ENCODE measurements around the gene DPEP3. TPM values are rescaled to one million over a fixed set of nuclear protein-coding genes. Genes with fewer than 3 reads are reported as not detected.
"Not testable (repeated sequence)": the region's sequence is repeated elsewhere in the genome, so short reads cannot be mapped to it uniquely, and the experiment has no call there.

The DPEP3 gene
- total RNA-seq, 4 donors from 2014 or later = 0.17 TPM; not detected in 3

DNA sequence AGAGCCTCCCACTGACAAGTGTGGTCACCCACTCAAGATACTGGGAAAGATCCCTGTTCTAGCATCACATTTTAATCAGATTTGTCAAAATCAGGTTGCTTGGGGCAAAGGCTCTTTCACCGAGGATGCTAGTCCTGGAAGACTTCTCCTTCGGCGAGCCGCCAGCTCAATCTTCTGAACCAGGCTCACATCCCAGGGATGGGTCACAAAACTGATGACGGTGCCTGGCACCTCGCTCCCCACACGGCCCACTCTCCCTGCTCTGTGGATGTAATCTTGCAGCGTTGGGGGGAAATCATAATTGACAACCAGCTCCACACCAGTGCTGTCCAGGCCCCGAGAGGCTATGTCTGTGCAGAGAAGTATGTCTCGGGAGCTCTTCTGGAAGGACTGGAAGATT, 41.2 kb upstream of the DPEP3 start:
- H3K4me3 ChIP-seq = peak overlapping the region in 1 of 4 donors; percentile 97
- H3K4me1 ChIP-seq = peaks cover 26 to 37% (median 30%) of the 10 kb centered on the region in 4 donors
- H3K27me3 ChIP-seq = no peaks in the 10 kb centered on the region
- no peaks in the 10 kb centered on the region for H3K9me3 ChIP-seq
- intact Hi-C loops (cut with DNase I) = no loop called here
- WGBS = 90% methylated on average over 4 of the region's 10 CpGs
- peaks cover 0 to 20% (median 12%) of the 10 kb centered on the region in 4 donors for H3K36me3 ChIP-seq
- DNase-seq (ENCODE audit: extremely low spot score) = no peak
- H3K27ac ChIP-seq (replicated peaks in 1 of 4) = no peak overlapping the region
- TF ChIP-seq POLR2A (IDR thresholded peaks at IDR 0.05; ENCODE audit: low read depth) (no peak), EP300 (IDR thresholded peaks at IDR 0.05) (no peak), POLR2AphosphoS5 (IDR thresholded peaks at IDR 0.05) (no peak)
- TF ChIP-seq, protein P1, sequence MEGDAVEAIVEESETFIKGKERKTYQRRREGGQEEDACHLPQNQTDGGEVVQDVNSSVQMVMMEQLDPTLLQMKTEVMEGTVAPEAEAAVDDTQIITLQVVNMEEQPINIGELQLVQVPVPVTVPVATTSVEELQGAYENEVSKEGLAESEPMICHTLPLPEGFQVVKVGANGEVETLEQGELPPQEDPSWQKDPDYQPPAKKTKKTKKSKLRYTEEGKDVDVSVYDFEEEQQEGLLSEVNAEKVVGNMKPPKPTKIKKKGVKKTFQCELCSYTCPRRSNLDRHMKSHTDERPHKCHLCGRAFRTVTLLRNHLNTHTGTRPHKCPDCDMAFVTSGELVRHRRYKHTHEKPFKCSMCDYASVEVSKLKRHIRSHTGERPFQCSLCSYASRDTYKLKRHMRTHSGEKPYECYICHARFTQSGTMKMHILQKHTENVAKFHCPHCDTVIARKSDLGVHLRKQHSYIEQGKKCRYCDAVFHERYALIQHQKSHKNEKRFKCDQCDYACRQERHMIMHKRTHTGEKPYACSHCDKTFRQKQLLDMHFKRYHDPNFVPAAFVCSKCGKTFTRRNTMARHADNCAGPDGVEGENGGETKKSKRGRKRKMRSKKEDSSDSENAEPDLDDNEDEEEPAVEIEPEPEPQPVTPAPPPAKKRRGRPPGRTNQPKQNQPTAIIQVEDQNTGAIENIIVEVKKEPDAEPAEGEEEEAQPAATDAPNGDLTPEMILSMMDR (IDR thresholded peaks at IDR 0.05) = no peak

DNA sequence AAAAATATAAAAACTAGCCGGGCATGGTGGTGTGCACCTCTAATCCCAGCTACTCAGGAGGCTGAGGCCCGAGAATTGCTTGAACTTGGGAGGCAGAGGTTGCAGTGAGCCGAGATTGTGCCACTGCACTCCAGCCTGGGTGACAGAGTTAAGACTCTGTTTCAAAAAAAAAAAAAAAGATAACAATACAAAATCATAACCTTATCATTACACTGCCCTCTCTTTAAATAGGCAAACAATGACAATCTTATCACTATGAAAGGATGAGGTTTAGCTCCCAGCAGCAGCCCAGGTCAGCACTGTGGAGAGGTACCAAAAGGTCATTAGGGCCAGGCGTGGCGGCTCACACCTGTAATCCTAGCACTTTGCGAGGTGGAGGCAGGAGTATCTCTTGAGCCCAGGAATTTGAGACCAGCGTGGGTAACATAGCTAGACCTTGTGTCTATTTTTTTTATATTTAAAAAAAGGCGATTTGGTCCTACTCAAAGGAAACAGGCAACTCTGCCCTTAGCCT, 38.9 kb upstream of the DPEP3 start:
- H3K4me3 ChIP-seq = no peak overlapping the region
- intact Hi-C loops (cut with DNase I) = no loop called here
- WGBS = 66% methylated on average over 8 of the region's 8 CpGs
- no peak for DNase-seq (ENCODE audit: extremely low spot score)
- no peak overlapping the region for H3K27ac ChIP-seq (replicated peaks in 1 of 4)
- TF ChIP-seq EP300 (IDR thresholded peaks at IDR 0.05) = no peak
- no peak for TF ChIP-seq POLR2A (IDR thresholded peaks at IDR 0.05; ENCODE audit: low read depth)
- TF ChIP-seq, protein P1 (IDR thresholded peaks at IDR 0.05) = no peak
- no peak for TF ChIP-seq POLR2AphosphoS5 (IDR thresholded peaks at IDR 0.05)
- H3K36me3 ChIP-seq = peaks cover 0 to 11% (median 8%) of the 10 kb centered on the region in 4 donors
- H3K4me1 ChIP-seq = peaks cover 25 to 28% (median 27%) of the 10 kb centered on the region in 4 donors
- no peaks in the 10 kb centered on the region for H3K9me3 ChIP-seq
- H3K27me3 ChIP-seq = no peaks in the 10 kb centered on the region

DNA sequence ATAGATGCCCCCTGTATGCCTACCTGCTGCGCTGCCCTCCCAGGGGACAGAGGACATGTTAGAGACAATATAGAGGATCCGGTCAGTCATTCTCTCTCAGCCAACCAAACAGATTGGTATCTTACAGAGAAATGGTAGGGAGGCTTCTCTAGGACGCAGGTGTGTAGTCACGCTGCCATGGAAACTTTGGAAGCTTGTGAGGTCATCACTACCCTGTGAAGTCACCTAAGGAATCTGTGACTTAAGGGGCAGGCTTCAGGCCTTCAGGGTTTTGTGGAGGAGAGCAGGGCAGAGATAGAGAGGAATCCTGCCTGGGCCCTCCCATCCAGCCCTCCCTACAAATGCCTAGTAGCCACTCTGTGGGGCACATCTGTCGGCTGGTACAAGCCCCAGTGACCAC, 35.4 kb upstream of the DPEP3 start, which contains the start of gene DPEP2NB:
Gene DPEP2NB, minus strand, starts transcription at position 231 of the 400 bp plus-strand sequence. Its CDS starts 141 bp downstream, at position 90.
- TF ChIP-seq POLR2A (IDR thresholded peaks at IDR 0.05; ENCODE audit: low read depth) (no peak), EP300 (IDR thresholded peaks at IDR 0.05) (no peak), POLR2AphosphoS5 (IDR thresholded peaks at IDR 0.05) (no peak)
- TF ChIP-seq, protein P1 (IDR thresholded peaks at IDR 0.05) = no peak
- Histone ChIP-seq H3K4me3 (no peak within 1 kb of the TSS), H3K9me3 (no peaks in the 10 kb centered on the region), H3K27me3 (peaks cover 0 to 5% (median 0%) of the 10 kb centered on the region in 4 donors), H3K27ac (replicated peaks in 1 of 4) (no peak within 1 kb of the TSS), H3K4me1 (no peaks in the 10 kb centered on the region), H3K36me3 (no peaks in the 10 kb centered on the region)
- intact Hi-C loops (cut with DNase I) = no loop called here
- no peak for DNase-seq (ENCODE audit: extremely low spot score)
- 82% methylated on average over 5 of the region's 5 CpGs for WGBS

DNA sequence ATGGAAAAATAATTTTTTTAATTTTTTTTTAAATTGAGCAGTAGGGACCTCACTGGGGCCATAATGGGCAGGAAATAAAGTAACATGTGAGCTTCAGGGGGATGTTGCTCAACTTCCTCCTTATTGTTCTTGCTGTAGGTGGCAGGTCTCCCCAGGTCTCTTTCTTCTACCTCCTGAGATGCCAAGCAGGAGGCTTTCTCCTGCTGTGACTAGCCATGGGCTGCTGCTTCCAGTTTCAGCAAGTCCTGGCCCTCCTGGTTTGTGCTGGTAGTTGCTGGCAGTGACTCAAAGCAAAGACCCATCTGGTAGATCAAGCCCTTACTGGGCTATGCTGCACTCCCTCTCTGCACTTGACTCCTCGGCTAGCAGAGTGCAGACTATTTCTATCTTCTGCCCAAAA, 33.1 kb upstream of the DPEP3 start:
- H3K27me3 ChIP-seq = peaks cover 0 to 8% (median 0%) of the 10 kb centered on the region in 4 donors
- intact Hi-C loops (cut with DNase I) = no loop called here
- H3K9me3 ChIP-seq = no peaks in the 10 kb centered on the region
- DNase-seq (ENCODE audit: extremely low spot score) = no peak
- TF ChIP-seq POLR2A (IDR thresholded peaks at IDR 0.05; ENCODE audit: low read depth) (no peak), EP300 (IDR thresholded peaks at IDR 0.05) (no peak), POLR2AphosphoS5 (IDR thresholded peaks at IDR 0.05) (no peak)
- TF ChIP-seq, protein P1 (IDR thresholded peaks at IDR 0.05) = no peak
- no peaks in the 10 kb centered on the region for H3K4me1 ChIP-seq
- H3K27ac ChIP-seq (replicated peaks in 1 of 4) = peak overlapping the region in 1 of 4 donors; percentile 13
- WGBS = 80% methylated on average over 1 of the region's 1 CpG
- no peaks in the 10 kb centered on the region for H3K36me3 ChIP-seq
- H3K4me3 ChIP-seq = no peak overlapping the region

DNA sequence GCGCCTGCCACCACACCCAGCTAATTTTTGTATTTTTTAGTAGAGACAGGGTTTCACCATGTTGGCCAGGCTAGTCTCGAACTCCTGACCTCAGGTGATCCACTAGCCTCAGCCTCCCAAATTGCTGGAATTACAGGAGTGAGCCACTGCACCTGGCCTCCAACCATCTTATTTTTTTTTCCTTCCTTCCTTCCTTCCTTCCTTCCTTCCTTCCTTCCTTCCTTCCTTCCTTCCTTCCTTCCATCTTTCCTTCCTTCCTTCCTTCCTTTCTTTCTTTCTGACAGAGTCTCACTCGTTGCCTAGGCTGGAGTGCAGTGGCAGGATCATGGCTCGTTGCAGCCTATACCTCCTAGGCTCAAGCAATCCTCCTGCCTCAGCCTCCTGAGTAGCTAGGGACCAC, 29.6 kb upstream of the DPEP3 start:
- DNase-seq (ENCODE audit: extremely low spot score); H3K4me1 ChIP-seq; H3K4me3 ChIP-seq; H3K9me3 ChIP-seq; intact Hi-C loops (cut with DNase I); H3K36me3 ChIP-seq; H3K27ac ChIP-seq (replicated peaks in 1 of 4); H3K27me3 ChIP-seq: not testable (repeated sequence)
- WGBS = 88% methylated on average over 4 of the region's 4 CpGs

Measured in esophagus muscularis mucosa (tissue), 4 donors.